RWPE2 (cell line): Measurements from ENCODE around the gene LRRC25.
A peak's percentile ranks its signal among the peaks of the same experiment; 100 is the strongest.

Source experiments
- ATAC-seq: fragments of 200-7000 bp; cut with Tn5 transposase; 3 replicates; pipeline ENCODE4 v1.9.1; 2021; ENCODE audit warnings: low read depth
- DNase-seq: peaks from one replicate; pipeline ENCODE4 v3.0.0-alpha.2; 2020; ENCODE audit warnings: low spot score
- H3K27ac ChIP-seq: fragments of 450-650 bp; 2 replicates; pipeline ENCODE4 v1.5.1; 2017; ENCODE audit warnings: mild to moderate bottlenecking; ENCODE audit not compliant: poor library complexity, severe bottlenecking
- H3K27me3 ChIP-seq: fragments of 250-450 bp; sonication (Bioruptor Pico); 2 replicates; pipeline ENCODE4 v1.5.1; 2021; ENCODE audit warnings: mild to moderate bottlenecking, moderate library complexity; ENCODE audit not compliant: insufficient read depth, poor library complexity, severe bottlenecking
- H3K36me3 ChIP-seq: fragments of 250-450 bp; sonication (Bioruptor Pico); 2 replicates; pipeline ENCODE4 v1.5.1; 2020; ENCODE audit warnings: low read depth, mild to moderate bottlenecking, moderate library complexity
- H3K4me1 ChIP-seq: fragments of 250-450 bp; sonication (Bioruptor Pico); 2 replicates; pipeline ENCODE4 v1.5.1; 2021; ENCODE audit warnings: mild to moderate bottlenecking, moderate library complexity; ENCODE audit not compliant: insufficient read depth, poor library complexity, severe bottlenecking
- H3K4me3 ChIP-seq: fragments of 250-450 bp; sonication (Bioruptor Pico); 2 replicates; pipeline ENCODE4 v1.5.1; 2021; ENCODE audit warnings: mild to moderate bottlenecking, moderate library complexity; ENCODE audit not compliant: severe bottlenecking
- H3K9me3 ChIP-seq: fragments of 250-450 bp; sonication (Bioruptor Pico); 2 replicates; pipeline ENCODE4 v1.5.1; 2021; ENCODE audit warnings: mild to moderate bottlenecking, moderate library complexity; ENCODE audit not compliant: severe bottlenecking
- CTCF ChIP-seq: fragments of 450-650 bp; IDR thresholded peaks from one replicate; pipeline ENCODE4 v1.5.1; 2017; ENCODE audit warnings: mild to moderate bottlenecking, moderate library complexity; ENCODE audit not compliant: poor library complexity, severe bottlenecking

Gene LRRC25

GRCh38 chr19:18435178-18435841 lies 37.9 kb upstream of the LRRC25 start:
- Histone ChIP-seq H3K27ac (no peak overlapping the region), H3K4me1 (peaks cover 15% of the 10 kb centered on the region), H3K4me3 (no peak overlapping the region), H3K27me3 (no peaks in the 10 kb centered on the region), H3K36me3 (no peaks in the 10 kb centered on the region), H3K9me3 (no peaks in the 10 kb centered on the region)
- DNase-seq (no peak), ATAC-seq (no peak)
- no peak for TF ChIP-seq CTCF

GRCh38 chr19:18434411-18435175 lies 37.2 kb upstream of the LRRC25 start:
- TF ChIP-seq CTCF: no peak
- Histone ChIP-seq H3K9me3 (no peaks in the 10 kb centered on the region), H3K4me3 (no peak overlapping the region), H3K4me1 (peaks cover 15% of the 10 kb centered on the region), H3K27ac (no peak overlapping the region), H3K36me3 (no peaks in the 10 kb centered on the region), H3K27me3 (no peaks in the 10 kb centered on the region)
- ATAC-seq (no peak), DNase-seq (no peak)

- peaks cover 7% of the 10 kb centered on the region for H3K4me1 ChIP-seq
- H3K36me3 ChIP-seq: no peaks in the 10 kb centered on the region
- no peak overlapping the region for H3K27ac ChIP-seq
- peak overlapping the region; percentile 21 for H3K4me3 ChIP-seq
- TF ChIP-seq CTCF: no peak
- no peak for ATAC-seq
- no peaks in the 10 kb centered on the region for H3K9me3 ChIP-seq
- no peak for DNase-seq
- no peaks in the 10 kb centered on the region for H3K27me3 ChIP-seq
These were observed 36.4 kb upstream of the LRRC25 start for GRCh38 chr19:18433735-18434398.

GRCh38 chr19:18433015-18433691 lies 35.7 kb upstream of the LRRC25 start:
- H3K4me3 ChIP-seq: no peak overlapping the region

More at GRCh38 chr19:18433015-18433691, 35.7 kb upstream of the LRRC25 start:
- Histone ChIP-seq H3K36me3 (no peaks in the 10 kb centered on the region), H3K27me3 (no peaks in the 10 kb centered on the region), H3K27ac (no peak overlapping the region), H3K4me1 (peaks cover under 1% of the 10 kb centered on the region), H3K9me3 (no peaks in the 10 kb centered on the region)
- no peak for DNase-seq
- no peak for ATAC-seq
- TF ChIP-seq CTCF: no peak
